HEK293 (cell line): ENCODE measurements around the gene BMX.

ENCODE experiments used
- ZNF140 ChIP-seq: fragments of 450-650 bp; formaldehyde crosslinking; IDR thresholded peaks from 2 replicates; pipeline ENCODE4 v1.5.1; 2016; ENCODE audit warnings: missing biosample characterization, missing genetic modification characterization
- ZNF768 ChIP-seq: fragments of 450-650 bp; formaldehyde crosslinking; IDR thresholded peaks from 2 replicates; pipeline ENCODE4 v1.5.1; 2018; ENCODE audit warnings: missing biosample characterization, mild to moderate bottlenecking, missing genetic modification characterization
- TF ChIP-seq, protein P1 (sequence below): fragments of 450-650 bp; formaldehyde crosslinking; IDR thresholded peaks from 2 replicates; pipeline ENCODE4 v1.5.1; 2016; ENCODE audit warnings: missing biosample characterization, missing genetic modification characterization
- TF ChIP-seq, protein P2 (sequence below): fragments of 450-650 bp; formaldehyde crosslinking; IDR thresholded peaks from 2 replicates; pipeline ENCODE4 v1.5.1; 2016; ENCODE audit warnings: missing biosample characterization, missing genetic modification characterization
- TF ChIP-seq, protein P3 (sequence below): fragments of 450-650 bp; formaldehyde crosslinking; IDR thresholded peaks from 2 replicates; pipeline ENCODE4 v1.5.1; 2016; ENCODE audit warnings: missing biosample characterization, missing genetic modification characterization

DNA sequence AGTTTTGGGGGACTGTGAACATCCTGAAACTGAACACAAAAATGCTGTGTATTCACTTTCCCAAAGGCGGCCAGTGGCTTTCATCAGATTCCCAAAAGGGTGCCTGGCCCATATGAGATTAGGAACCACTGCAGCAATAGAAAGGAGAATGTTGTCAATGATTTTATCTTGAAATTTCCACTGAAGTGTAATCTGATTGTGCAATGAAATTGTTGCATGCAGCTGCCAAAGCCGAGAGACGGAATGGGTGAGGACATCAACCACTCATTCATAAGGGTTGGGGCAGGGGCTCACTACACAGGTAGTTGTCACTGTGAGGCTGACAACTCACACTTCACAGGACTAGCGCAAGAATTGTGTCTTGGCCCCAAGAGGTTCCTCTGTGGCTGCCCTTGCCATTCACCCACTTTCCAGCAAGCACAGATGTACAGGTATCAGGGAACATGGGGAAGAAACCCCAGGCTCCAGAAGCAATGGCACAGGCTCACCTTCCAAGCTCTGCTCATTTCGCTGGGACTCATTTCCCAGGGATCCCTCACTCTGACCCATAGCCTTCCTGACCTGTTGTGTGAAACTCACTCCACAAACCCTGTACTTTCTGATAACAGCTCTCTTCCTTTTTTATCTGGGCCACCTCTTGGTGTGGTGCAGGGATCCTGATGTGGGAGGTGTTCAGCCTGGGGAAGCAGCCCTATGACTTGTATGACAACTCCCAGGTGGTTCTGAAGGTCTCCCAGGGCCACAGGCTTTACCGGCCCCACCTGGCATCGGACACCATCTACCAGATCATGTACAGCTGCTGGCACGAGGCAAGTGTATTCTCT, 48.8 kb downstream of the BMX start:
- TF ChIP-seq ZNF768 (tag by site-specific recombination) (no peak), ZNF140 (no peak)
- TF ChIP-seq, protein P1, sequence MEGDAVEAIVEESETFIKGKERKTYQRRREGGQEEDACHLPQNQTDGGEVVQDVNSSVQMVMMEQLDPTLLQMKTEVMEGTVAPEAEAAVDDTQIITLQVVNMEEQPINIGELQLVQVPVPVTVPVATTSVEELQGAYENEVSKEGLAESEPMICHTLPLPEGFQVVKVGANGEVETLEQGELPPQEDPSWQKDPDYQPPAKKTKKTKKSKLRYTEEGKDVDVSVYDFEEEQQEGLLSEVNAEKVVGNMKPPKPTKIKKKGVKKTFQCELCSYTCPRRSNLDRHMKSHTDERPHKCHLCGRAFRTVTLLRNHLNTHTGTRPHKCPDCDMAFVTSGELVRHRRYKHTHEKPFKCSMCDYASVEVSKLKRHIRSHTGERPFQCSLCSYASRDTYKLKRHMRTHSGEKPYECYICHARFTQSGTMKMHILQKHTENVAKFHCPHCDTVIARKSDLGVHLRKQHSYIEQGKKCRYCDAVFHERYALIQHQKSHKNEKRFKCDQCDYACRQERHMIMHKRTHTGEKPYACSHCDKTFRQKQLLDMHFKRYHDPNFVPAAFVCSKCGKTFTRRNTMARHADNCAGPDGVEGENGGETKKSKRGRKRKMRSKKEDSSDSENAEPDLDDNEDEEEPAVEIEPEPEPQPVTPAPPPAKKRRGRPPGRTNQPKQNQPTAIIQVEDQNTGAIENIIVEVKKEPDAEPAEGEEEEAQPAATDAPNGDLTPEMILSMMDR (tag by site-specific recombination), result no peak
- TF ChIP-seq, protein P2, sequence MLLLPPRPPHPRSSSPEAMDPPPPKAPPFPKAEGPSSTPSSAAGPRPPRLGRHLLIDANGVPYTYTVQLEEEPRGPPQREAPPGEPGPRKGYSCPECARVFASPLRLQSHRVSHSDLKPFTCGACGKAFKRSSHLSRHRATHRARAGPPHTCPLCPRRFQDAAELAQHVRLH (tag by site-specific recombination), result no peak
- TF ChIP-seq, protein P3, sequence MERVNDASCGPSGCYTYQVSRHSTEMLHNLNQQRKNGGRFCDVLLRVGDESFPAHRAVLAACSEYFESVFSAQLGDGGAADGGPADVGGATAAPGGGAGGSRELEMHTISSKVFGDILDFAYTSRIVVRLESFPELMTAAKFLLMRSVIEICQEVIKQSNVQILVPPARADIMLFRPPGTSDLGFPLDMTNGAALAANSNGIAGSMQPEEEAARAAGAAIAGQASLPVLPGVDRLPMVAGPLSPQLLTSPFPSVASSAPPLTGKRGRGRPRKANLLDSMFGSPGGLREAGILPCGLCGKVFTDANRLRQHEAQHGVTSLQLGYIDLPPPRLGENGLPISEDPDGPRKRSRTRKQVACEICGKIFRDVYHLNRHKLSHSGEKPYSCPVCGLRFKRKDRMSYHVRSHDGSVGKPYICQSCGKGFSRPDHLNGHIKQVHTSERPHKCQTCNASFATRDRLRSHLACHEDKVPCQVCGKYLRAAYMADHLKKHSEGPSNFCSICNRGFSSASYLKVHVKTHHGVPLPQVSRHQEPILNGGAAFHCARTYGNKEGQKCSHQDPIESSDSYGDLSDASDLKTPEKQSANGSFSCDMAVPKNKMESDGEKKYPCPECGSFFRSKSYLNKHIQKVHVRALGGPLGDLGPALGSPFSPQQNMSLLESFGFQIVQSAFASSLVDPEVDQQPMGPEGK (tag by site-specific recombination), result no peak
